ENCODE measurements around the gene NDRG3.

DNA sequence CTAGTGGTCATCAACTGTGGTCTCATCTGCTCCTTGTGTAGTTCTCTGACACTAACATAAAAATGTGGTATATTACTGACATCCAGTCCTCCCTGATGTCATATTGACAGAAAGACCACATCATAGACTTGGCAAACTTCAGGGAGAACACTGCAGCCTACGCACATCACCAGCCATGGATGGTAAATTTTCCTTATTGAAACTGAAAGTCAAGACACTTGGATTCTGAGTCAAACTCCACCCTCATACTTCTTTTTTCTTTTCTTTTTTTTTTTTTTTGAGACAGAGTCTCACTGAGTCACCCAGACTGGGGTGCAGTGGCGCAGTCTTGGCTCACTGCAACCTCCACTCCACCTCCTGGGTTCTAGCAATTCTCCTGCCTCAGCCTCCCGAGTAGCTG, 25.4 kb downstream of the NDRG3 start:
- TF ChIP-seq, protein P1, sequence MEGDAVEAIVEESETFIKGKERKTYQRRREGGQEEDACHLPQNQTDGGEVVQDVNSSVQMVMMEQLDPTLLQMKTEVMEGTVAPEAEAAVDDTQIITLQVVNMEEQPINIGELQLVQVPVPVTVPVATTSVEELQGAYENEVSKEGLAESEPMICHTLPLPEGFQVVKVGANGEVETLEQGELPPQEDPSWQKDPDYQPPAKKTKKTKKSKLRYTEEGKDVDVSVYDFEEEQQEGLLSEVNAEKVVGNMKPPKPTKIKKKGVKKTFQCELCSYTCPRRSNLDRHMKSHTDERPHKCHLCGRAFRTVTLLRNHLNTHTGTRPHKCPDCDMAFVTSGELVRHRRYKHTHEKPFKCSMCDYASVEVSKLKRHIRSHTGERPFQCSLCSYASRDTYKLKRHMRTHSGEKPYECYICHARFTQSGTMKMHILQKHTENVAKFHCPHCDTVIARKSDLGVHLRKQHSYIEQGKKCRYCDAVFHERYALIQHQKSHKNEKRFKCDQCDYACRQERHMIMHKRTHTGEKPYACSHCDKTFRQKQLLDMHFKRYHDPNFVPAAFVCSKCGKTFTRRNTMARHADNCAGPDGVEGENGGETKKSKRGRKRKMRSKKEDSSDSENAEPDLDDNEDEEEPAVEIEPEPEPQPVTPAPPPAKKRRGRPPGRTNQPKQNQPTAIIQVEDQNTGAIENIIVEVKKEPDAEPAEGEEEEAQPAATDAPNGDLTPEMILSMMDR (conservative IDR thresholded peaks at IDR 0.05), result no peak
- TF ChIP-seq EZH2 (IDR thresholded peaks at IDR 0.05; ENCODE audit: low read depth), result no peak

Data from PC-9 (cell line).